ENCODE measurements around the gene USP46. TPM values are rescaled to one million over a fixed set of nuclear protein-coding genes. Genes with fewer than 3 reads are reported as not detected.

USP46 gene
- total RNA-seq, 1 experiment from 2014 or later, result 16.5 TPM

GRCh38 chr4:52579602-52580272 is 79.4 kb downstream of the USP46 start:
- no peaks in the 10 kb centered on the region for H3K36me3 ChIP-seq (ENCODE audit: insufficient read depth, low read length, poor library complexity, severe bottlenecking)
- no peaks in the 10 kb centered on the region for H3K4me1 ChIP-seq (ENCODE audit: insufficient read depth, low read length, poor library complexity, severe bottlenecking)
- DNase-seq (ENCODE audit: low spot score), result no peak
- no peak overlapping the region for H3K27ac ChIP-seq (ENCODE audit: low read depth, low read length, poor library complexity, severe bottlenecking)
- no peak for TF ChIP-seq CTCF (conservative IDR thresholded peaks at IDR 0.05; ENCODE audit: low read depth, low read length)
- no peak for TF ChIP-seq EZH2 (IDR thresholded peaks at IDR 0.05; ENCODE audit: borderline replicate concordance, low read depth, low read length, poor library complexity, severe bottlenecking)
- H3K9me3 ChIP-seq (ENCODE audit: low read depth, low read length, poor library complexity, severe bottlenecking), result no peaks in the 10 kb centered on the region
- intact Hi-C loops (cut with micrococcal nuclease; ENCODE audit: unreplicated experiment), result no loop called here
- CTCF ChIA-PET, result no interaction called here
- POLR2A ChIA-PET (ENCODE audit: low non-redundant PET), result no interaction called here
- H3K4me3 ChIP-seq (ENCODE audit: low read depth, low read length, poor library complexity, severe bottlenecking), result no peak overlapping the region
- no peaks in the 10 kb centered on the region for H3K27me3 ChIP-seq (replicated peaks; ENCODE audit: insufficient read depth, low read depth, low read length, poor library complexity)
- no TSS peak for BruUV-seq (replicated peaks)

GRCh38 chr4:52578951-52579350 is 80.2 kb downstream of the USP46 start:
- intact Hi-C loops (cut with micrococcal nuclease; ENCODE audit: unreplicated experiment), result no loop called here
- ChIA-PET POLR2A (ENCODE audit: low non-redundant PET) (no interaction called here), CTCF (no interaction called here)
- no peak overlapping the region for H3K27ac ChIP-seq (ENCODE audit: low read depth, low read length, poor library complexity, severe bottlenecking)
- H3K4me3 ChIP-seq (ENCODE audit: low read depth, low read length, poor library complexity, severe bottlenecking), result no peak overlapping the region
- H3K27me3 ChIP-seq (replicated peaks; ENCODE audit: insufficient read depth, low read depth, low read length, poor library complexity), result no peaks in the 10 kb centered on the region
- DNase-seq (ENCODE audit: low spot score), result no peak
- no TSS peak for BruUV-seq (replicated peaks)
- TF ChIP-seq EZH2 (IDR thresholded peaks at IDR 0.05; ENCODE audit: borderline replicate concordance, low read depth, low read length, poor library complexity, severe bottlenecking) (no peak), CTCF (conservative IDR thresholded peaks at IDR 0.05; ENCODE audit: low read depth, low read length) (no peak)
- no peaks in the 10 kb centered on the region for H3K9me3 ChIP-seq (ENCODE audit: low read depth, low read length, poor library complexity, severe bottlenecking)
- H3K4me1 ChIP-seq (ENCODE audit: insufficient read depth, low read length, poor library complexity, severe bottlenecking), result no peaks in the 10 kb centered on the region
- H3K36me3 ChIP-seq (ENCODE audit: insufficient read depth, low read length, poor library complexity, severe bottlenecking), result no peaks in the 10 kb centered on the region

- no peaks in the 10 kb centered on the region for H3K9me3 ChIP-seq (ENCODE audit: low read depth, low read length, poor library complexity, severe bottlenecking)
- POLR2A ChIA-PET (ENCODE audit: low non-redundant PET), result no interaction called here
- CTCF ChIA-PET, result no interaction called here
- no peak overlapping the region for H3K27ac ChIP-seq (ENCODE audit: low read depth, low read length, poor library complexity, severe bottlenecking)
- TF ChIP-seq CTCF (conservative IDR thresholded peaks at IDR 0.05; ENCODE audit: low read depth, low read length) (no peak), EZH2 (IDR thresholded peaks at IDR 0.05; ENCODE audit: borderline replicate concordance, low read depth, low read length, poor library complexity, severe bottlenecking) (no peak)
- H3K4me3 ChIP-seq (ENCODE audit: low read depth, low read length, poor library complexity, severe bottlenecking), result no peak overlapping the region
- no peaks in the 10 kb centered on the region for H3K27me3 ChIP-seq (replicated peaks; ENCODE audit: insufficient read depth, low read depth, low read length, poor library complexity)
- no peak for DNase-seq (ENCODE audit: low spot score)
- BruUV-seq (replicated peaks), result no TSS peak
- H3K4me1 ChIP-seq (ENCODE audit: insufficient read depth, low read length, poor library complexity, severe bottlenecking), result no peaks in the 10 kb centered on the region
- intact Hi-C loops (cut with micrococcal nuclease; ENCODE audit: unreplicated experiment), result no loop called here
- no peaks in the 10 kb centered on the region for H3K36me3 ChIP-seq (ENCODE audit: insufficient read depth, low read length, poor library complexity, severe bottlenecking)
These were observed 81.5 kb downstream of the USP46 start for GRCh38 chr4:52577624-52577962.
